ENCODE data around the gene RAD21L1.

RAD21L1 gene

GRCh38 chr20:1184260-1184637 lies 41.6 kb upstream of the RAD21L1 start:
- no peak for TF ChIP-seq CTCF (IDR thresholded peaks at IDR 0.05; ENCODE audit: borderline replicate concordance, insufficient read depth, low read depth, low read length)
- H3K4me3 ChIP-seq (ENCODE audit: low read depth, low read length), result no peak overlapping the region

- no peak for TF ChIP-seq CTCF (IDR thresholded peaks at IDR 0.05; ENCODE audit: borderline replicate concordance, insufficient read depth, low read depth, low read length)
- H3K4me3 ChIP-seq (ENCODE audit: low read depth, low read length), result no peak within 1 kb of the TSS
Observed at GRCh38 chr20:1184638-1185315, 41.1 kb upstream of the RAD21L1 start, which contains the start of gene TMEM74B. TMEM74B (minus strand) TSS chr20:1184981; CDS start chr20:1183801, 1,180 bp downstream.

GRCh38 chr20:1185316-1185741 lies 40.5 kb upstream of the RAD21L1 start:
- H3K4me3 ChIP-seq (ENCODE audit: low read depth, low read length), result no peak overlapping the region

GRCh38 chr20:1185790-1186334 lies 40.0 kb upstream of the RAD21L1 start:
- no peak overlapping the region for H3K4me3 ChIP-seq (ENCODE audit: low read depth, low read length)
- peak; percentile 72 for TF ChIP-seq CTCF (IDR thresholded peaks at IDR 0.05; ENCODE audit: borderline replicate concordance, insufficient read depth, low read depth, low read length)

More at GRCh38 chr20:1185316-1185741, 40.5 kb upstream of the RAD21L1 start:
- TF ChIP-seq CTCF (IDR thresholded peaks at IDR 0.05; ENCODE audit: borderline replicate concordance, insufficient read depth, low read depth, low read length), result no peak

- TF ChIP-seq CTCF (IDR thresholded peaks at IDR 0.05; ENCODE audit: borderline replicate concordance, insufficient read depth, low read depth, low read length), result no peak
- no peak overlapping the region for H3K4me3 ChIP-seq (ENCODE audit: low read depth, low read length)
Observed at GRCh38 chr20:1186367-1186991, 39.4 kb upstream of the RAD21L1 start.

- no peak overlapping the region for H3K4me3 ChIP-seq (ENCODE audit: low read depth, low read length)
- no peak for TF ChIP-seq CTCF (IDR thresholded peaks at IDR 0.05; ENCODE audit: borderline replicate concordance, insufficient read depth, low read depth, low read length)
Observed at GRCh38 chr20:1187605-1188171, 38.2 kb upstream of the RAD21L1 start.
